Measurements from ENCODE around the gene UNC119B.

The UNC119B gene

DNA sequence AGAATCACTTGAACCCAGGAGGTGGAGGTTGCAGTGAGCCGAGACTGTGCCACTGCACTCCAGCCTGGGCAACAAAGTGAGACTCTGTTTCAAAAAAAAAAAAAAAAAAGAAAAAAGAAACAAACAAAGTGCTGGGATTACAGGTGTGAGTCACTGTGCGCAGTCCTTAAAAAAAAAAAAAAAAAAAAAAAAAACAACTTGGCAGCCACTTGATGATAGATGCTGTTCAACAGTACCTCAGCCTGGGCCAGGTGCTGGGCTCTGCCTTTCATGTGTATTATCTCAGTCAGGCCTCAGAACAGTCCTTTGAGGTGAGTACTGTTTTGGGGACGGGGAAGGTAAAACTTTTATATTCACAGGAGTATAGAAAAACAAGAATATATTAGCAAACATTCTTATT lies 24.9 kb downstream of the UNC119B start:
- Mint-ChIP-seq H3K4me1 (ENCODE audit: low read depth) (no peaks in the 10 kb centered on the region), H3K36me3 (ENCODE audit: low read depth) (peaks cover 9% of the 10 kb centered on the region), H3K27me3 (ENCODE audit: low read depth) (no peaks in the 10 kb centered on the region)

GRCh38 chr12:120736404-120737331 lies 26.4 kb downstream of the UNC119B start:
- no peak overlapping the region for H3K4me3 Mint-ChIP-seq
- no peak overlapping the region for H3K27ac Mint-ChIP-seq
- DNase-seq (ENCODE audit: low spot score): no peak
- peaks cover 4% of the 10 kb centered on the region for H3K36me3 Mint-ChIP-seq (ENCODE audit: low read depth)
- H3K9me3 Mint-ChIP-seq: no peaks in the 10 kb centered on the region
- H3K27me3 Mint-ChIP-seq (ENCODE audit: low read depth): no peaks in the 10 kb centered on the region
- H3K4me1 Mint-ChIP-seq (ENCODE audit: low read depth): no peaks in the 10 kb centered on the region

More for the DNA sequence above, 24.9 kb downstream of the UNC119B start:
- Mint-ChIP-seq H3K27ac (no peak overlapping the region), H3K9me3 (no peaks in the 10 kb centered on the region), H3K4me3 (no peak overlapping the region)
- DNase-seq (ENCODE audit: low spot score): no peak

DNA sequence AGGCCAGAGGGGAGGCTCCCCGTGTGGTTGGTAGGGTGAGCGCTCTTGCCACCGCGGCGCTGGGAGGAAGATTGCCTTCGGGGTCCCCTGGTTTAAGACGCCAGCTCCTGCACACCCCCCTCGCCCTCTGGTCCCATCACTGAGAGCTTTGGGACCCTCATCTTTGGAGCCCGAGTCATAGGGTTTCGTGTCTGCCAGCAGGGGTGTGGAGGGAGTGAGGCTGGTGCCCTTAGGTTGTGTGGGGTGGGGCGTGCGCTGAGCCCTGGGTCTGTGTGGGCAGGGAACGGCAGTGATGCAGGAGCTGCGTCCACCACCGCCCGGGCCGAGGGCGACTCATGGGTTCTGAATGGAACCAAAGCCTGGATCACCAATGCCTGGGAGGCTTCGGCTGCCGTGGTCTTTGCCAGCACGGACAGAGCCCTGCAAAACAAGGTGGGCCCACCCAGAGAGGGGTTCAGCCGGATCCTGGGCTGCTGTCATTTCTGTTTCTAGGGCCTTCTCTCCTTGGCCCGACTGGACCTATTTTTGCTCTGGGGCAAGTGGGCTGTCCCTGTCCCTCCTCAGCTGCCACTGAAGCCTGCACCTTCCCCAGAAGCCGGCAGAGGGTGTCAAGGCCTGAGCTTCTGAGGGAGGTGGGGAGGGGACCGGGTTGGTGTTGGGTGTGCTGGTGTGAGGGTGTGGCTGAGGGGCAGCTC lies 27.4 kb downstream of the UNC119B start:
- Mint-ChIP-seq H3K4me3 (no peak overlapping the region), H3K9me3 (no peaks in the 10 kb centered on the region), H3K27me3 (ENCODE audit: low read depth) (no peaks in the 10 kb centered on the region), H3K4me1 (ENCODE audit: low read depth) (no peaks in the 10 kb centered on the region), H3K36me3 (ENCODE audit: low read depth) (peaks cover 4% of the 10 kb centered on the region), H3K27ac (no peak overlapping the region)
- no peak for DNase-seq (ENCODE audit: low spot score)

DNA sequence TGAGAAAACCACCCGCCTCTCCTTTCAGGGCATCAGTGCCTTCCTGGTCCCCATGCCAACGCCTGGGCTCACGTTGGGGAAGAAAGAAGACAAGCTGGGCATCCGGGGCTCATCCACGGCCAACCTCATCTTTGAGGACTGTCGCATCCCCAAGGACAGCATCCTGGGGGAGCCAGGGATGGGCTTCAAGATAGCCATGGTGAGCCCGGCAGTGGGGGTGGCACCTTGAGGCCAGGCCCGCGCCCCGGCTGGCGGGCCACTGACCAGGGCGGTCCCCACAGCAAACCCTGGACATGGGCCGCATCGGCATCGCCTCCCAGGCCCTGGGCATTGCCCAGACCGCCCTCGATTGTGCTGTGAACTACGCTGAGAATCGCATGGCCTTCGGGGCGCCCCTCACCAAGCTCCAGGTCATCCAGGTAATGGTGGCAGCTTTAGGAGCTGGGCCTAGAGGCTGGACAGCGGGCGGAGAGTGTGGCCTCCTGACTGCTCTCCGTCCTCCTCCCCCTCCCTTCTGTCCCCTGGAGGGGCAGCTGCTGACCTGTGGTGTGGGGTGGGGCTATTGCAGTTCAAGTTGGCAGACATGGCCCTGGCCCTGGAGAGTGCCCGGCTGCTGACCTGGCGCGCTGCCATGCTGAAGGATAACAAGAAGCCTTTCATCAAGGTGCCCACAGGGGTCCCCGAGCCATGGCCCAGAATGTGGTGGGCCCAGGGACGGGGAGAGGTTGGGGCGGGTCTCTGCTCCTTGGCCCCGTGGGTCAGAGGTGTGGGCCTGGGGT lies 28.2 kb downstream of the UNC119B start:
- no peaks in the 10 kb centered on the region for H3K4me1 Mint-ChIP-seq (ENCODE audit: low read depth)
- H3K36me3 Mint-ChIP-seq (ENCODE audit: low read depth): peaks cover 4% of the 10 kb centered on the region

GRCh38 chr12:120739031-120739762 lies 28.9 kb downstream of the UNC119B start:
- no peak for DNase-seq (ENCODE audit: low spot score)
- Mint-ChIP-seq H3K4me3 (no peak overlapping the region), H3K27ac (no peak overlapping the region), H3K9me3 (no peaks in the 10 kb centered on the region), H3K36me3 (ENCODE audit: low read depth) (peaks cover 1% of the 10 kb centered on the region), H3K27me3 (ENCODE audit: low read depth) (no peaks in the 10 kb centered on the region), H3K4me1 (ENCODE audit: low read depth) (no peaks in the 10 kb centered on the region)

More for the DNA sequence above, 28.2 kb downstream of the UNC119B start:
- no peak for DNase-seq (ENCODE audit: low spot score)
- Mint-ChIP-seq H3K27me3 (ENCODE audit: low read depth) (no peaks in the 10 kb centered on the region), H3K9me3 (no peaks in the 10 kb centered on the region), H3K4me3 (no peak overlapping the region), H3K27ac (no peak overlapping the region)

- H3K36me3 Mint-ChIP-seq (ENCODE audit: low read depth): peaks cover 1% of the 10 kb centered on the region
- no peak overlapping the region for H3K27ac Mint-ChIP-seq
- no peaks in the 10 kb centered on the region for H3K9me3 Mint-ChIP-seq
- no peaks in the 10 kb centered on the region for H3K4me1 Mint-ChIP-seq (ENCODE audit: low read depth)
- H3K4me3 Mint-ChIP-seq: no peak overlapping the region
- no peak for DNase-seq (ENCODE audit: low spot score)
- H3K27me3 Mint-ChIP-seq (ENCODE audit: low read depth): no peaks in the 10 kb centered on the region
These were observed 29.8 kb downstream of the UNC119B start for GRCh38 chr12:120739821-120740613.

DNA sequence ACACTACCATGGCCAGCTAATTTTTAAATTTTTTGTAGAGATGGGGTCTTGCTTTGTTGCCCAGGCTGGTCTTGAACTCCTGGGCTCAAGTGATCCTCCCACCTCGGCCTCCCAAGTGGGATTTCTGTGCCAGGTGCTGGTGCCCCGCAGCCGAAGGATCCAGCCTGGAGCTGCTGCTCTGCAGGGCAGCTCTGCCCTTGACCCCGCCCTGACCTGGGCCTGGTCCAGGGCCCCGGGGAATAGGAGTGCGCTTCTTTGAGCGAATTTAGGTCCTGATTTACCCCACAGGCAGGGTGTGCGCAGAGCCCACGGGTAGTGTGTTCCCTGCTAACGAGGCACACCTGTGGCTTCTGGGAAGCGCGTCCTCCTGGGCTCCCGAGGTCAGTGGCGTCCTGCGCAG lies 30.6 kb downstream of the UNC119B start:
- DNase-seq (ENCODE audit: low spot score): no peak
- no peak overlapping the region for H3K27ac Mint-ChIP-seq
- no peaks in the 10 kb centered on the region for H3K4me1 Mint-ChIP-seq (ENCODE audit: low read depth)
- no peaks in the 10 kb centered on the region for H3K27me3 Mint-ChIP-seq (ENCODE audit: low read depth)
- H3K4me3 Mint-ChIP-seq: no peak overlapping the region
- H3K36me3 Mint-ChIP-seq (ENCODE audit: low read depth): no peaks in the 10 kb centered on the region
- no peaks in the 10 kb centered on the region for H3K9me3 Mint-ChIP-seq

DNA sequence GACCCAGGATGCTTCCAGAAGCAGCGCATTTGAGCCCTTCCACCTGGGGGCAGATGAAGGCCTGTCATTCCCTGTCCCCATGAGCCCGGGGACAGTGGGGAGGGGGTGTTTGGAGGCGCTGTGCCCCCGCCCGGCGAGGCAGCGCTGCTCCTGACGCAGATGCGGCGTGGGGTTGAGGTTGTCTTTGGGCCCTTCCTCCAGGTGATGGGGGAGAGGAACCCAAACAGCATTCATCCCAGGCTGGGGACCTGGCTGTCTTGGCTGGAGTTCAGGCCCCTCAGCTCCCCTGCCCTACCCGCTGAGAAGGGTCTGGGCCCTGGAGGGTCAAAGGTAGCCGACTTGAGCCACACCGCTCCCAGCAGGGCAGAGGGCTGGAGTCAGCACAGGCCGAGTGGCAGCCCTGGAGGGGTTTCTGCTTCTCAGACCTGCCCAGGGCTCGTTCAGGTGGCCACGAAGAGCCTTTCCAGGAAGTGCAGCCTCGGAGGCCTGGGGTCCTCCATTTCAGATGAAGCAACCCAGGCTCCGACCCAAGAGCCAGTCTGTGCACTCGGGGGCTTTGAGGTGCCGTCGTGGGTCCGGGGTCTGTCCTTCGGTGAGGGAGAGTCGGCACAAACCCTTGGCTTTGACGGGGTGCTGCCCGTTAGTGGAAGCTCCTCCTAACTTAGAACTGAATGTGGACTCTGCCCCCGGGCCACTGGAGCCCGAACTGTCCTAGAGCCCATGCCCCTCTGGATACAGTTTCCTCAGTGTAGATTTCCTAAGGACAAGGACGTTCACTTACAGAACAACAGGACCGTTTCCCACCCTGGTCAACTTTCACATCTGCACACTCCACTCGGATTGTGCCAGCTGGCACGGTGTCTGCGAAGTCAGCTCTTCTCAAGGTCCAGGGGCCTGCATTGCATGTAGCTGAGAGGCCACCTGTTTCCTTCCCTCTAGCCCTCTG lies 31.5 kb downstream of the UNC119B start:
- Mint-ChIP-seq H3K4me1 (ENCODE audit: low read depth) (no peaks in the 10 kb centered on the region), H3K27ac (no peak overlapping the region), H3K36me3 (ENCODE audit: low read depth) (no peaks in the 10 kb centered on the region), H3K27me3 (ENCODE audit: low read depth) (no peaks in the 10 kb centered on the region), H3K4me3 (no peak overlapping the region), H3K9me3 (no peaks in the 10 kb centered on the region)
- DNase-seq (ENCODE audit: low spot score): no peak

DNA sequence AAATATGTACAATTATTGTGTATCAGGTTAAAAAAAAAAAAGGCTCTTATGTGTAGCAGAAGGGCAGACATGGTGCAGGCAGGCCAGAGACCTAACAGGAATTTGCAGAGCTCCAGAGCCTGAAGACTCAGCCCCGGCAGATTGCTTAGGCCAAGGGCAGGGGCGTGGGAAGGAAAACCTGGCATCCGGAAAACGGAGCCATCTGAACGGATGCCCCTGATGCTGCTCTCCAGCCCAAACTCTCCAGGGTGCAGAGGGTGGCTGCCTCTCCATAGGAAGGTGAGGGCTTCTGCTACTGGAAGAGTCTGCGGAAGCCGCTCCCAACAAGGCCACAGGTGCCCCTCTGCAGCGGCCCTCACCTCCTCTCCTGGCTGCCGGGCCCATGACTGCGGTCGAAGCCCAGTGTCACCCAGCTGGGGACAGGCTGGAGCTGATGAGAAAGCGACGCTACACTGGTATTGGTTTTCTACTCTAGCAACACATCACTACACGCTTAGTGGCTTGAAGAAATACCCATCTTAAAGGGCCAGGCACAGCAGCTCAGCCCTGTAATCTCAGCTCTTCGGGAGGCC lies 34.8 kb downstream of the UNC119B start:
- no peaks in the 10 kb centered on the region for H3K36me3 Mint-ChIP-seq (ENCODE audit: low read depth)
- no peaks in the 10 kb centered on the region for H3K9me3 Mint-ChIP-seq
- no peak for DNase-seq (ENCODE audit: low spot score)
- H3K4me3 Mint-ChIP-seq: no peak overlapping the region
- H3K4me1 Mint-ChIP-seq (ENCODE audit: low read depth): no peaks in the 10 kb centered on the region
- no peak overlapping the region for H3K27ac Mint-ChIP-seq
- H3K27me3 Mint-ChIP-seq (ENCODE audit: low read depth): no peaks in the 10 kb centered on the region

DNA sequence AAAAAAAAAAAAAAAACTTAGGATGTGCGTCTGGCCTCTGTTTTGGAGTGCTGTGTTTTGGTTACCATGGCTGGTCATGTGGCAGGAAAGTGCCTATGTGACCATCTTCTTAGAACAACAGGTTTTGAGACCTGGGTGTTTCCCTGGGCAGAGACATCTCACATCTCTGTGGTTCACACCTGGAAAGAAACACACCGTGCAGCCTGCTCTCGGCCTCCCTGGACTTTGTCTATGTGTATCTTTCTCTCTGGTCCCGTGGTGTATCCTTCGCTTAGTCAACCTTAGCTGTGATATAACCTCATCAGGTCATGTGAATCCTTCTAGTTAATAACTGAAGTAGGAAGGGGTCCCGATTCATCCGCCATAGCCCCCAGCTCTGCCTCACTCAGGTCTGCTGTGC lies 38.0 kb downstream of the UNC119B start:
- H3K27ac Mint-ChIP-seq: no peak overlapping the region
- no peak for DNase-seq (ENCODE audit: low spot score)
- H3K9me3 Mint-ChIP-seq: no peaks in the 10 kb centered on the region
- no peaks in the 10 kb centered on the region for H3K36me3 Mint-ChIP-seq (ENCODE audit: low read depth)
- no peaks in the 10 kb centered on the region for H3K4me1 Mint-ChIP-seq (ENCODE audit: low read depth)
- no peak overlapping the region for H3K4me3 Mint-ChIP-seq
- H3K27me3 Mint-ChIP-seq (ENCODE audit: low read depth): no peaks in the 10 kb centered on the region

DNA sequence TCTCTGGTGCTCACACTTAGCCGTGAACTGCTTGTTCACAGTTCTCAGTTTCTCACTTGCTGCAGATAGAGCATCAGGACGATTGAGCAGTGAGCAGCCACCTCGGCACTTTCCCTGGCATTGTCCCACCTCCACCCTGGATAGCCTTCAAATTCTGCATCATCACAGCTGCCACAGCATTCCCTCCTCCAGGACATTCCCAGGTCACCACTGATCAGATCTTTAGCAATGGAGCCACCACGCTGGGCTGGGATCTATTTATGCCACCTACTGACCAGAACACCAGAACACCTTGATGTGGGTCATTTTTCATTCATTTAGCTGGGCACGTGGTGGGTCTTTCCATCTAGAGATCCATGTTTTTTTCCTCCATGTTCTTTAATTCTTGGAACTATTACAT lies 39.0 kb downstream of the UNC119B start:
- Mint-ChIP-seq H3K27me3 (ENCODE audit: low read depth) (no peaks in the 10 kb centered on the region), H3K27ac (no peak overlapping the region), H3K36me3 (ENCODE audit: low read depth) (no peaks in the 10 kb centered on the region), H3K4me3 (no peak overlapping the region), H3K4me1 (ENCODE audit: low read depth) (no peaks in the 10 kb centered on the region), H3K9me3 (peaks cover 4% of the 10 kb centered on the region)
- DNase-seq (ENCODE audit: low spot score): no peak

DNA sequence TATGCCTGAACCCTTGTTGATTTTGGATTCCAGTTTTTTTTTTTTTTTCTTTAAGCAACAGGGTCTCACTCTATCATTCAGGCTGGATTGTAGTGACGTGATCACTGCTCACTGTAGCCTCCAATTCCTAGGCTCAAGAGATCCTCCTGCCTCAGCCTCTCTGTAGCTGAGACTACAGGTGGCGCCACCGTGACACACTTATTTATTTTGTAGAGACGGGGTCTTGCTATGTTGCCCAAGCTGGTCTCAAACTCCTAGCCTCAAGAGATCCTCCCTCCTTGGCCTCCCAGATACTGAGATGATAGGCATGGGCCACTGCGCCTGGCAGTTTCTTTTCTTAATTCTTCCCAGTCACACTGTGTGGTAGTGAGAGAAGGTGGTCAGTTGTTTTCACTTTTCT lies 40.5 kb downstream of the UNC119B start:
- Mint-ChIP-seq H3K27me3 (ENCODE audit: low read depth) (no peaks in the 10 kb centered on the region), H3K4me3 (no peak overlapping the region), H3K9me3 (peaks cover 14% of the 10 kb centered on the region), H3K4me1 (ENCODE audit: low read depth) (no peaks in the 10 kb centered on the region), H3K27ac (no peak overlapping the region), H3K36me3 (ENCODE audit: low read depth) (peaks cover 2% of the 10 kb centered on the region)
- DNase-seq (ENCODE audit: low spot score): no peak
